ENCODE measurements around the gene TTC21A. TPM values are rescaled to one million over a fixed set of nuclear protein-coding genes. Genes with fewer than 3 reads are reported as not detected.

The TTC21A gene
- total RNA-seq, 1 experiment from 2014 or later: 7.7 TPM

DNA sequence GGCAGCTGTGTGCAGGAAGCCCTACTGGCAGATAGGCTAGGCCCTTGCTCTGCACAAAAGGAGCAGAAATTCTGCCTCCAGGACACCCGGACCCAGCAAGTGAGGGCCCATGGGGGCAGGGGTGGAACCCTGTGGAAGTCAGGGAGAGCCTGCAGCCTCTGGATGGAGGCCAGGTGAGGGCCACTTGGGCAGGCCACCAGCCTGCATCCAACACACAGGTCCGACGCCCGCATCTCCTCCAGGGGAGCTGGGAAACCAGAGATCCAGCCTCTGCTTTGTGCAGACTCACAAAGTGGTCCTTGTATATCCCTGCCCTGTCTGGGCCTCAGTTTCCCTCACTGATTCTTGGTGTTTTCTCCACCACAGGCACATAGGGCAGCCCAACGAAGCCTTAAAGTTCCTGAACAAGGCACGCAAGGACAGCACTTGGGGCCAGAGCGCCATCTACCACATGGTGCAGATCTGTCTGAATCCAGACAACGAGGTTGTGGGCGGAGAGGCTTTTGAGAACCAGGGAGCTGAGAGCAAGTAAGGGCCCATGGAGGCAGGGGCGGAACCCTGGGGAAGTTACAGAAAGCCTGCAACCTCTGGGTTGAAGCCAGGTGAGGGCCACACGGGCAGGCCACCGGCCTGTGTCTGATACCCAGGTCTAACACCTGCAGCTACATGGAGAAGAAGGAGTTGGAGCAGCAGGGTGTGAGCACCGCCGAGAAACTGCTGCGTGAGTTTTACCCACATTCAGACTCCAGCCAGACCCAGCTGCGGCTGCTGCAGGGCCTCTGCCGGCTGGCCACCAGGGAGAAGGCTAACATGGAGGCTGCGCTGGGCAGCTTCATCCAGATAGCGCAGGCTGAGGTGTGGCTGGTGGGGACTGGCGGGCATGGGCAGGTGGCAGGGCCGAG, 29.3 kb downstream of the TTC21A start:
- ChIA-PET POLR2A (no interaction called here), CTCF (no interaction called here)
- no peak overlapping the region for H3K4me3 ChIP-seq (ENCODE audit: low read depth in 2 of 2, low read length in 2 of 2)
- intact Hi-C loops (cut with micrococcal nuclease; ENCODE audit: unreplicated experiment): no loop called here
- no TSS peak for BruUV-seq (replicated peaks)
- no peaks in the 10 kb centered on the region for H3K4me1 ChIP-seq (ENCODE audit: control insufficient read depth, insufficient read depth, low read length)
- no peaks in the 10 kb centered on the region for H3K36me3 ChIP-seq (ENCODE audit: control insufficient read depth, insufficient read depth, low read length)
- ATAC-seq (no peak), DNase-seq (ENCODE audit: low read depth, low spot score) (no peak)
- no peaks in the 10 kb centered on the region for H3K9me3 ChIP-seq (ENCODE audit: control insufficient read depth, insufficient read depth, low read depth, low read length)
- no peak overlapping the region for H3K27ac ChIP-seq (ENCODE audit: low read length)
- in situ Hi-C loops (cut with HindIII; ENCODE audit: low pct_unique_long_range_greater_than_20kb, low sequenced_read_pairs): no loop called here
- H3K27me3 ChIP-seq (ENCODE audit: control insufficient read depth, insufficient read depth, low read length): no peaks in the 10 kb centered on the region
- no peak for TF ChIP-seq TCF7L2 (IDR thresholded peaks at IDR 0.05; ENCODE audit: low read depth, low read length)
- no peak for TF ChIP-seq POLR2AphosphoS5 (IDR thresholded peaks at IDR 0.05; ENCODE audit: low read depth, low read length)
- TF ChIP-seq, protein P1, sequence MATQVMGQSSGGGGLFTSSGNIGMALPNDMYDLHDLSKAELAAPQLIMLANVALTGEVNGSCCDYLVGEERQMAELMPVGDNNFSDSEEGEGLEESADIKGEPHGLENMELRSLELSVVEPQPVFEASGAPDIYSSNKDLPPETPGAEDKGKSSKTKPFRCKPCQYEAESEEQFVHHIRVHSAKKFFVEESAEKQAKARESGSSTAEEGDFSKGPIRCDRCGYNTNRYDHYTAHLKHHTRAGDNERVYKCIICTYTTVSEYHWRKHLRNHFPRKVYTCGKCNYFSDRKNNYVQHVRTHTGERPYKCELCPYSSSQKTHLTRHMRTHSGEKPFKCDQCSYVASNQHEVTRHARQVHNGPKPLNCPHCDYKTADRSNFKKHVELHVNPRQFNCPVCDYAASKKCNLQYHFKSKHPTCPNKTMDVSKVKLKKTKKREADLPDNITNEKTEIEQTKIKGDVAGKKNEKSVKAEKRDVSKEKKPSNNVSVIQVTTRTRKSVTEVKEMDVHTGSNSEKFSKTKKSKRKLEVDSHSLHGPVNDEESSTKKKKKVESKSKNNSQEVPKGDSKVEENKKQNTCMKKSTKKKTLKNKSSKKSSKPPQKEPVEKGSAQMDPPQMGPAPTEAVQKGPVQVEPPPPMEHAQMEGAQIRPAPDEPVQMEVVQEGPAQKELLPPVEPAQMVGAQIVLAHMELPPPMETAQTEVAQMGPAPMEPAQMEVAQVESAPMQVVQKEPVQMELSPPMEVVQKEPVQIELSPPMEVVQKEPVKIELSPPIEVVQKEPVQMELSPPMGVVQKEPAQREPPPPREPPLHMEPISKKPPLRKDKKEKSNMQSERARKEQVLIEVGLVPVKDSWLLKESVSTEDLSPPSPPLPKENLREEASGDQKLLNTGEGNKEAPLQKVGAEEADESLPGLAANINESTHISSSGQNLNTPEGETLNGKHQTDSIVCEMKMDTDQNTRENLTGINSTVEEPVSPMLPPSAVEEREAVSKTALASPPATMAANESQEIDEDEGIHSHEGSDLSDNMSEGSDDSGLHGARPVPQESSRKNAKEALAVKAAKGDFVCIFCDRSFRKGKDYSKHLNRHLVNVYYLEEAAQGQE (IDR thresholded peaks at IDR 0.05; ENCODE audit: insufficient read depth in 1 of 2, low read depth in 2 of 2, low read length in 1 of 2): no peak
- TF ChIP-seq SIN3A (IDR thresholded peaks at IDR 0.05; ENCODE audit: borderline replicate concordance, insufficient read depth, low read depth, low read length): no peak
- TF ChIP-seq, protein P2, sequence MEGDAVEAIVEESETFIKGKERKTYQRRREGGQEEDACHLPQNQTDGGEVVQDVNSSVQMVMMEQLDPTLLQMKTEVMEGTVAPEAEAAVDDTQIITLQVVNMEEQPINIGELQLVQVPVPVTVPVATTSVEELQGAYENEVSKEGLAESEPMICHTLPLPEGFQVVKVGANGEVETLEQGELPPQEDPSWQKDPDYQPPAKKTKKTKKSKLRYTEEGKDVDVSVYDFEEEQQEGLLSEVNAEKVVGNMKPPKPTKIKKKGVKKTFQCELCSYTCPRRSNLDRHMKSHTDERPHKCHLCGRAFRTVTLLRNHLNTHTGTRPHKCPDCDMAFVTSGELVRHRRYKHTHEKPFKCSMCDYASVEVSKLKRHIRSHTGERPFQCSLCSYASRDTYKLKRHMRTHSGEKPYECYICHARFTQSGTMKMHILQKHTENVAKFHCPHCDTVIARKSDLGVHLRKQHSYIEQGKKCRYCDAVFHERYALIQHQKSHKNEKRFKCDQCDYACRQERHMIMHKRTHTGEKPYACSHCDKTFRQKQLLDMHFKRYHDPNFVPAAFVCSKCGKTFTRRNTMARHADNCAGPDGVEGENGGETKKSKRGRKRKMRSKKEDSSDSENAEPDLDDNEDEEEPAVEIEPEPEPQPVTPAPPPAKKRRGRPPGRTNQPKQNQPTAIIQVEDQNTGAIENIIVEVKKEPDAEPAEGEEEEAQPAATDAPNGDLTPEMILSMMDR (IDR thresholded peaks at IDR 0.05): no peak

DNA sequence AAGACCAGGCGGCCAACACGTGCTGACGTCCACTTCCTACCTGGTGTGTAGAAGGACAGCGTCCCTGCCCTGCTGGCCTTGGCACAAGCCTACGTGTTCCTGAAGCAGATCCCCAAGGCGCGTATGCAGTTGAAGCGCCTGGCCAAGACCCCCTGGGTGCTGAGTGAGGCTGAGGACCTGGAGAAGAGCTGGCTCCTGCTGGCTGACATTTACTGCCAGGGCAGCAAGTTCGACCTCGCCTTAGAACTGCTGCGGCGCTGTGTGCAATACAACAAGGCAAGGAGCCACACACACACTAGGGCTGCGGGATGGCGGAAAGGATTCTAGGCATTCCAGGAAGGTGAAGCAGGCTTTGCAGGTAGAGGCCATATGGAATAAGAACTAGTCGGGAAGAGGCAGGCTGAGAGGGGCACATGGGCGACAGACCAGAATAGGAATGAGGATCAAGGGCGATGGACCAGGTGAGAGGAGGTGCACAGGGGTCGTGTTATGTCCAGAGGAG, 30.0 kb downstream of the TTC21A start:
- in situ Hi-C loops (cut with HindIII; ENCODE audit: low pct_unique_long_range_greater_than_20kb, low sequenced_read_pairs) (no loop called here), intact Hi-C loops (cut with micrococcal nuclease; ENCODE audit: unreplicated experiment) (no loop called here)
- Histone ChIP-seq H3K27me3 (ENCODE audit: control insufficient read depth, insufficient read depth, low read length) (no peaks in the 10 kb centered on the region), H3K9me3 (ENCODE audit: control insufficient read depth, insufficient read depth, low read depth, low read length) (no peaks in the 10 kb centered on the region), H3K4me3 (ENCODE audit: low read depth in 2 of 2, low read length in 2 of 2) (no peak overlapping the region), H3K4me1 (ENCODE audit: control insufficient read depth, insufficient read depth, low read length) (no peaks in the 10 kb centered on the region), H3K27ac (ENCODE audit: low read length) (no peak overlapping the region), H3K36me3 (ENCODE audit: control insufficient read depth, insufficient read depth, low read length) (no peaks in the 10 kb centered on the region)
- TF ChIP-seq, protein P1 (IDR thresholded peaks at IDR 0.05; ENCODE audit: insufficient read depth in 1 of 2, low read depth in 2 of 2, low read length in 1 of 2): no peak
- TF ChIP-seq SIN3A (IDR thresholded peaks at IDR 0.05; ENCODE audit: borderline replicate concordance, insufficient read depth, low read depth, low read length): no peak
- POLR2A ChIA-PET: no interaction called here
- no peak for DNase-seq (ENCODE audit: low read depth, low spot score)
- BruUV-seq (replicated peaks): no TSS peak
- CTCF ChIA-PET: no interaction called here
- no peak for ATAC-seq

Data from Panc1 (cell line).